GM19023 (cell line): ENCODE data around the gene PPP2R2D.
"Not testable (repeated sequence)": the region's sequence is repeated elsewhere in the genome, so short reads cannot be mapped to it uniquely, and the experiment has no call there.

ENCODE experiments used
- ATAC-seq: cut with Tn5 transposase; IDR thresholded peaks from one replicate; pipeline ENCODE4 v1.9.1; 2021; ENCODE audit warnings: mild to moderate bottlenecking, moderate library complexity; ENCODE audit not compliant: unreplicated experiment

Gene PPP2R2D

GRCh38 chr10:131973160-131973951, 72.5 kb downstream of the PPP2R2D start:
- peak; percentile 12 for ATAC-seq

- ATAC-seq: no peak
Measured at GRCh38 chr10:131974034-131974817, 73.4 kb downstream of the PPP2R2D start.

- no peak for ATAC-seq
Measured at GRCh38 chr10:131975003-131975402, 74.2 kb downstream of the PPP2R2D start.

- ATAC-seq: no peak
Measured at GRCh38 chr10:131975796-131976195, 75.0 kb downstream of the PPP2R2D start.

- ATAC-seq: no peak
Measured at GRCh38 chr10:131977323-131978096, 76.7 kb downstream of the PPP2R2D start.

- ATAC-seq: no peak
Measured at GRCh38 chr10:131978366-131978765, 77.6 kb downstream of the PPP2R2D start.

GRCh38 chr10:131978851-131979250, 78.0 kb downstream of the PPP2R2D start:
- ATAC-seq: no peak

GRCh38 chr10:131979336-131979735, 78.5 kb downstream of the PPP2R2D start:
- no peak for ATAC-seq

GRCh38 chr10:131979821-131980270, 79.0 kb downstream of the PPP2R2D start:
- no peak for ATAC-seq

GRCh38 chr10:131980321-131980720, 79.5 kb downstream of the PPP2R2D start:
- no peak for ATAC-seq

- no peak for ATAC-seq
Measured at GRCh38 chr10:131980761-131981428, 80.1 kb downstream of the PPP2R2D start.

GRCh38 chr10:131981429-131982184, 80.8 kb downstream of the PPP2R2D start, which contains the start of gene BNIP3:
Gene BNIP3 (minus strand): TSS chr10:131981923. CDS start chr10:131981806, 117 bp downstream.
- peak; percentile 88 for ATAC-seq

- peak; percentile 25 for ATAC-seq
Measured at GRCh38 chr10:131982185-131982756, 81.5 kb downstream of the PPP2R2D start.

GRCh38 chr10:131982796-131983195, 82.0 kb downstream of the PPP2R2D start:
- ATAC-seq: no peak

GRCh38 chr10:131983780-131984179, 83.0 kb downstream of the PPP2R2D start:
- ATAC-seq: no peak

- not testable (repeated sequence) for ATAC-seq
Measured at GRCh38 chr10:131986851-131987250, 86.0 kb downstream of the PPP2R2D start.

- not testable (repeated sequence) for ATAC-seq
Measured at GRCh38 chr10:131987301-131987700, 86.5 kb downstream of the PPP2R2D start.

- ATAC-seq: not testable (repeated sequence)
Measured at GRCh38 chr10:131987786-131988185, 87.0 kb downstream of the PPP2R2D start.

- no peak for ATAC-seq
Measured at GRCh38 chr10:131991726-131992125, 90.9 kb downstream of the PPP2R2D start.
